Myocyte (in vitro differentiated cells): ENCODE measurements around the gene NRXN3. TPM values are rescaled to one million over a fixed set of nuclear protein-coding genes. Genes with fewer than 3 reads are reported as not detected.

Experiments
- DNase-seq: peaks from one replicate; pipeline ENCODE4 v3.0.0-alpha.2; 2012; ENCODE audit warnings: low read depth
- total RNA-seq: library from RNA; depleted of rRNA; stranded (reverse); fragments of >200 nt; gene quantifications from 2 replicates; pipeline ENCODE4 v1.2.3, GENCODE V29; 2014

The NRXN3 gene
- total RNA-seq, 1 donor from 2014 or later = 0.05 TPM

DNA sequence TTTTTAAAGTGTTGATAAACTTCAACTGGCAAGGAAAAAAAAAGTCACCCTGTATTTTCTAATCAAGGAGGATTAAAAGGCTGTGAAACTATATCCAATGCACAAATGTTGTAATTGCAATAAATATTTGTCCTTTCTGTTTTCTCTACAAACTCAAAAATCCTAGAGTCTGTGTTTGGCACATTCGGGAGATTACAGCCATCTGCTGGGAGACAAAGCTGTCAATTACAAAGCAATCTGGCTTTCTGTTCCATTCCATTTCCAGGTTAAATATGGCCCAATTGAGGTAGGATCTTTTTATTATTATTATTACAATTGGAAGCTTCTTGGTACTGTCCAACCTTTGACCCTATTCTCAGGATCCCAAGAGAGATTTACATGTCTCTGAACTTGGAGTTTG, 1745.2 kb downstream of the NRXN3 start:
- no peak for DNase-seq

- DNase-seq = no peak
Measured at GRCh38 chr14:79916281-79916680, 1746.1 kb downstream of the NRXN3 start.

- no peak for DNase-seq
Measured at GRCh38 chr14:79916892-79917291, 1746.7 kb downstream of the NRXN3 start.
